K562 (cell line): ENCODE measurements around the gene ACTR3C. TPM values are rescaled to one million over a fixed set of nuclear protein-coding genes. Genes with fewer than 3 reads are reported as not detected.

ENCODE experiments used
- ARNT ChIP-seq, 2 experiments: fragments of 450-650 bp; IDR thresholded peaks; 2 replicates each; pipeline ENCODE4 v1.6.1; 2016; ENCODE audit warnings: mild to moderate bottlenecking in 1 of 2
- CBX3 ChIP-seq, 2 experiments: IDR thresholded peaks; 1 replicate in 1 of 2; 2 replicates in 1 of 2; pipeline ENCODE4 v1.6.1; 2012; ENCODE audit warnings: inconsistent platforms in 2 of 2, low read length in 2 of 2, borderline replicate concordance in 1 of 2, control low read depth in 1 of 2
- EZH2 ChIP-seq: IDR thresholded peaks from 2 replicates; pipeline ENCODE4 v1.6.1; 2012; ENCODE audit warnings: low read depth, mild to moderate bottlenecking, inconsistent platforms, low read length, borderline replicate concordance
- GTF2A2 ChIP-seq: IDR thresholded peaks from 2 replicates; pipeline ENCODE4 v1.6.1; 2016; ENCODE audit warnings: mild to moderate bottlenecking, missing genetic modification characterization, missing compliant biosample characterization
- GTF2B ChIP-seq: IDR thresholded peaks from 2 replicates; pipeline ENCODE4 v1.6.1; 2011; ENCODE audit not compliant: insufficient read length; ENCODE audit errors: extremely low read depth
- HNRNPK ChIP-seq: fragments of 200-400 bp; formaldehyde crosslinking; IDR thresholded peaks from one replicate; pipeline ENCODE4 v1.6.1; 2018; ENCODE audit warnings: mild to moderate bottlenecking, low read depth, low read length; ENCODE audit not compliant: poor library complexity, severe bottlenecking
- MXD1 ChIP-seq: fragments of 250-450 bp; sonication (Bioruptor Pico); IDR thresholded peaks from 2 replicates; pipeline ENCODE4 v1.8.0; 2021; ENCODE audit warnings: borderline replicate concordance, mild to moderate bottlenecking, moderate library complexity; ENCODE audit not compliant: poor library complexity, severe bottlenecking
- PHF20 ChIP-seq: fragments of 450-650 bp; IDR thresholded peaks from 2 replicates; pipeline ENCODE4 v1.6.1; 2018; ENCODE audit not compliant: partially characterized antibody
- RBM15 ChIP-seq: fragments of 200-400 bp; formaldehyde crosslinking; IDR thresholded peaks from 2 replicates; pipeline ENCODE4 v1.6.1; 2018; ENCODE audit warnings: mild to moderate bottlenecking, low read length, moderate library complexity; ENCODE audit not compliant: insufficient read depth
- SIN3A ChIP-seq, 2 experiments: fragments of 150-350 bp in 1 of 2; IDR thresholded peaks; 2 replicates each; pipeline ENCODE4 v1.6.1; 2011 to 2016; ENCODE audit warnings: borderline replicate concordance in 2 of 2, low read depth in 2 of 2, low read length in 2 of 2, mild to moderate bottlenecking in 2 of 2, moderate library complexity in 2 of 2; ENCODE audit not compliant: control insufficient read depth in 1 of 2
- TEAD4 ChIP-seq, 2 experiments: sonication (generic) in 1 of 2; formaldehyde crosslinking in 1 of 2; IDR thresholded peaks; 2 replicates each; pipeline versions ENCODE4 v1.6.1 to v1.8.0; 2012 to 2022; ENCODE audit warnings: borderline replicate concordance in 1 of 2, inconsistent platforms in 1 of 2, low read length in 1 of 2, mild to moderate bottlenecking in 1 of 2, missing genetic modification reagents in 1 of 2
- ZNF133 ChIP-seq: fragments of 250-450 bp; sonication (Bioruptor Pico); IDR thresholded peaks from 2 replicates; pipeline ENCODE4 v1.4.0; 2020; ENCODE audit warnings: mild to moderate bottlenecking
- ZNF282 ChIP-seq: sonication (generic); formaldehyde crosslinking; IDR thresholded peaks from 2 replicates; pipeline ENCODE4 v1.8.1; 2023; ENCODE audit warnings: missing genetic modification reagents
- ZNF408 ChIP-seq: fragments of 250-450 bp; sonication (Bioruptor Pico); IDR thresholded peaks from 2 replicates; pipeline ENCODE4 v1.4.0; 2020; ENCODE audit warnings: low read depth, mild to moderate bottlenecking, moderate library complexity
- ZNF436 ChIP-seq: fragments of 250-450, 450-650 bp; sonication (Bioruptor Pico); formaldehyde crosslinking; IDR thresholded peaks from 2 replicates; pipeline ENCODE4 v1.7.0; 2020; ENCODE audit warnings: mild to moderate bottlenecking
- ZNF76 ChIP-seq: fragments of 250-450 bp; sonication (Bioruptor Pico); IDR thresholded peaks from 2 replicates; pipeline ENCODE4 v1.4.0; 2020; ENCODE audit warnings: mild to moderate bottlenecking, moderate library complexity, borderline replicate concordance
- ZZZ3 ChIP-seq: fragments of 450-650 bp; IDR thresholded peaks from 2 replicates; pipeline ENCODE4 v1.6.1; 2016; ENCODE audit warnings: antibody characterized with exemption, mild to moderate bottlenecking, moderate library complexity
- polyA plus RNA-seq, 8 experiments: library from polyadenylated mRNA; depleted of rRNA in 4 of 8; stranded (reverse) in 5 of 8; unstranded in 3 of 8; fragments of >200 nt; fragmentation: Nextera tagmentation in 2 of 8; fragmentation: Illumina TruSeq in 1 of 8; extraction: Ambion mirVana in 2 of 8; extraction: Trizol in 1 of 8; gene quantifications; 2 replicates each; pipeline versions ENCODE4 v1.2.1 to v1.2.3, GENCODE V29; 2011 to 2014; ENCODE audit warnings: inconsistent platforms in 1 of 8, missing spikeins in 1 of 8
- total RNA-seq, 7 experiments: library from RNA; depleted of rRNA in 6 of 7; stranded (reverse); fragments of >200 nt in 6 of 7; fragmentation: Illumina TruSeq in 2 of 7; extraction: Trizol in 2 of 7; gene quantifications; 2 replicates each; pipeline versions ENCODE4 v1.2.1 to v1.2.3, GENCODE V29; 2011 to 2021; ENCODE audit warnings: low replicate concordance in 1 of 7
- TF ChIP-seq, protein P1 (sequence below): IDR thresholded peaks from 2 replicates; pipeline ENCODE4 v1.6.1; 2011; ENCODE audit warnings: borderline replicate concordance, low read depth, mild to moderate bottlenecking, moderate library complexity, low read length; ENCODE audit not compliant: insufficient read depth, poor library complexity, severe bottlenecking
- TF ChIP-seq, protein P2 (sequence below): fragments of 250-450 bp; sonication (Bioruptor Pico); IDR thresholded peaks from 2 replicates; pipeline ENCODE4 v1.8.0; 2021; ENCODE audit warnings: mild to moderate bottlenecking, moderate library complexity

The ACTR3C gene
- total and polyA plus RNA-seq, 9 of the 15 experiments (the other 6 are each of a cell fraction or from before 2014, with no cell fraction given) = 9.0 to 35.4 (median 13.3) TPM

- TF ChIP-seq, protein P1, sequence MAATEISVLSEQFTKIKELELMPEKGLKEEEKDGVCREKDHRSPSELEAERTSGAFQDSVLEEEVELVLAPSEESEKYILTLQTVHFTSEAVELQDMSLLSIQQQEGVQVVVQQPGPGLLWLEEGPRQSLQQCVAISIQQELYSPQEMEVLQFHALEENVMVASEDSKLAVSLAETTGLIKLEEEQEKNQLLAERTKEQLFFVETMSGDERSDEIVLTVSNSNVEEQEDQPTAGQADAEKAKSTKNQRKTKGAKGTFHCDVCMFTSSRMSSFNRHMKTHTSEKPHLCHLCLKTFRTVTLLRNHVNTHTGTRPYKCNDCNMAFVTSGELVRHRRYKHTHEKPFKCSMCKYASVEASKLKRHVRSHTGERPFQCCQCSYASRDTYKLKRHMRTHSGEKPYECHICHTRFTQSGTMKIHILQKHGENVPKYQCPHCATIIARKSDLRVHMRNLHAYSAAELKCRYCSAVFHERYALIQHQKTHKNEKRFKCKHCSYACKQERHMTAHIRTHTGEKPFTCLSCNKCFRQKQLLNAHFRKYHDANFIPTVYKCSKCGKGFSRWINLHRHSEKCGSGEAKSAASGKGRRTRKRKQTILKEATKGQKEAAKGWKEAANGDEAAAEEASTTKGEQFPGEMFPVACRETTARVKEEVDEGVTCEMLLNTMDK = no peak
- no peak for TF ChIP-seq MXD1
- no peak for TF ChIP-seq ZNF436 (CRISPR knock-in tag)
- TF ChIP-seq ZNF133 (CRISPR knock-in tag) = no peak
- TF ChIP-seq EZH2 = no peak
- no peak for TF ChIP-seq ZNF76
- TF ChIP-seq RBM15 = no peak
- TF ChIP-seq SIN3A (IDR thresholded peaks at IDR 0.05; ENCODE audit: borderline replicate concordance in 2 of 2, control insufficient read depth in 1 of 2, low read depth in 2 of 2, low read length in 2 of 2) = 0 out of 4 replicates have a peak, but pooled peaks of 1 of the 2 experiments have one; percentile 35
- TF ChIP-seq ARNT (IDR thresholded peaks at IDR 0.05) = peak; percentile 78 to 87; a peak in 3 of 4 replicates
- no peak for TF ChIP-seq GTF2B
- 0 out of 2 replicates have a peak, but pooled peaks have one; percentile 63 for TF ChIP-seq GTF2A2 (tag)
- TF ChIP-seq HNRNPK = no peak
- no peak for TF ChIP-seq ZNF408 (CRISPR knock-in tag)
- no peak for TF ChIP-seq ZNF282
- TF ChIP-seq, protein P2, sequence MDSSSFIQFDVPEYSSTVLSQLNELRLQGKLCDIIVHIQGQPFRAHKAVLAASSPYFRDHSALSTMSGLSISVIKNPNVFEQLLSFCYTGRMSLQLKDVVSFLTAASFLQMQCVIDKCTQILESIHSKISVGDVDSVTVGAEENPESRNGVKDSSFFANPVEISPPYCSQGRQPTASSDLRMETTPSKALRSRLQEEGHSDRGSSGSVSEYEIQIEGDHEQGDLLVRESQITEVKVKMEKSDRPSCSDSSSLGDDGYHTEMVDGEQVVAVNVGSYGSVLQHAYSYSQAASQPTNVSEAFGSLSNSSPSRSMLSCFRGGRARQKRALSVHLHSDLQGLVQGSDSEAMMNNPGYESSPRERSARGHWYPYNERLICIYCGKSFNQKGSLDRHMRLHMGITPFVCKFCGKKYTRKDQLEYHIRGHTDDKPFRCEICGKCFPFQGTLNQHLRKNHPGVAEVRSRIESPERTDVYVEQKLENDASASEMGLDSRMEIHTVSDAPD (CRISPR knock-in tag) = no peak
- peak in 1 of 2 experiments; percentile 93; a peak in 1 of 3 replicates for TF ChIP-seq CBX3 (IDR thresholded peaks at IDR 0.05; ENCODE audit: borderline replicate concordance in 1 of 2, low read length in 2 of 2)
- TF ChIP-seq TEAD4 (IDR thresholded peaks at IDR 0.05; ENCODE audit: low read length) = peak; percentile 77
- TF ChIP-seq TEAD4 (CRISPR knock-in tag; IDR thresholded peaks at IDR 0.05; ENCODE audit: borderline replicate concordance) = no peak
- TF ChIP-seq PHF20 = no peak
- no peak for TF ChIP-seq ZZZ3
These were observed 5.4 kb downstream of the ACTR3C start (continued) for GRCh38 chr7:150317748-150318444.
